Mesothelial cell of epicardium (in vitro differentiated cells): ENCODE results near the gene KRTAP10-4. TPM values are rescaled to one million over a fixed set of nuclear protein-coding genes. Genes with fewer than 3 reads are reported as not detected.

Experiments
- DNase-seq, 2 experiments: peaks; one replicate each; pipeline ENCODE4 v3.0.0; 2021; ENCODE audit warnings: low spot score in 2 of 2; ENCODE audit not compliant: unreplicated experiment in 2 of 2
- H3K27ac Mint-ChIP-seq: 2 replicates; pipeline ENCODE4 v1.8.0; 2021; ENCODE audit warnings: mixed read lengths
- H3K27me3 Mint-ChIP-seq: 2 replicates; pipeline ENCODE4 v1.8.0; 2021; ENCODE audit warnings: low read depth, mixed read lengths
- H3K36me3 Mint-ChIP-seq: 2 replicates; pipeline ENCODE4 v1.8.0; 2021; ENCODE audit warnings: mixed read lengths
- H3K4me1 Mint-ChIP-seq: 2 replicates; pipeline ENCODE4 v1.8.0; 2021; ENCODE audit warnings: mixed read lengths
- H3K4me3 Mint-ChIP-seq: 2 replicates; pipeline ENCODE4 v1.8.0; 2021; ENCODE audit warnings: mild to moderate bottlenecking, moderate library complexity, mixed read lengths
- H3K9me3 Mint-ChIP-seq: 2 replicates; pipeline ENCODE4 v1.8.0; 2021; ENCODE audit warnings: mixed read lengths
- total RNA-seq: library from RNA; stranded (reverse); gene quantifications from 3 replicates; pipeline ENCODE4 v1.2.1, GENCODE V29; 2021
- TF ChIP-seq, protein P1 (sequence below): fragments of 200-600 bp; sonication (generic); IDR thresholded peaks from one replicate; pipeline ENCODE4 v1.5.0; 2021; ENCODE audit warnings: antibody characterized with exemption; ENCODE audit not compliant: unreplicated experiment

Gene KRTAP10-4
- total RNA-seq, 1 donor from 2014 or later = not detected

DNA sequence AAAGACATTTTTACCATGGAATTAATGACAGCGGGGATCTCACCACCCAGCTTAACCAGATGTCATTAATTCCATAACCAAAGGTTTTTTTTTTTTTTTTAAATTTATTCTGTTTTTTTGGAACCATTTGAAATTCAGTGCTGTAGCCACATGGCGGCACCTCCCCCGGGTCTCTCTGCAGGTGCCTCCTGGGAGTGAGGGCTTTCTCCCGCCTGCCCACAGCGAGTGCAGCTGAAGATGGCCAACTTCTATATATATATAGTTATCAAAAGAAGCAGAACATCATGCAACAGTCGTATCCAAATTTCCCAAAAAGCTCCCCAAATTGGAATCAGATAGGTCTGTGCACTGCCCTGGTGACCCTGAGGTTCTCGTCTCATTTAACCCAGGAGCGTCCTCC, 41.9 kb downstream of the KRTAP10-4 start:
- H3K4me3 Mint-ChIP-seq = no peak overlapping the region
- H3K36me3 Mint-ChIP-seq = no peaks in the 10 kb centered on the region
- peaks cover 26% of the 10 kb centered on the region for H3K9me3 Mint-ChIP-seq
- DNase-seq = no peak
- H3K4me1 Mint-ChIP-seq = no peaks in the 10 kb centered on the region
- no peak overlapping the region for H3K27ac Mint-ChIP-seq
- TF ChIP-seq, protein P1, sequence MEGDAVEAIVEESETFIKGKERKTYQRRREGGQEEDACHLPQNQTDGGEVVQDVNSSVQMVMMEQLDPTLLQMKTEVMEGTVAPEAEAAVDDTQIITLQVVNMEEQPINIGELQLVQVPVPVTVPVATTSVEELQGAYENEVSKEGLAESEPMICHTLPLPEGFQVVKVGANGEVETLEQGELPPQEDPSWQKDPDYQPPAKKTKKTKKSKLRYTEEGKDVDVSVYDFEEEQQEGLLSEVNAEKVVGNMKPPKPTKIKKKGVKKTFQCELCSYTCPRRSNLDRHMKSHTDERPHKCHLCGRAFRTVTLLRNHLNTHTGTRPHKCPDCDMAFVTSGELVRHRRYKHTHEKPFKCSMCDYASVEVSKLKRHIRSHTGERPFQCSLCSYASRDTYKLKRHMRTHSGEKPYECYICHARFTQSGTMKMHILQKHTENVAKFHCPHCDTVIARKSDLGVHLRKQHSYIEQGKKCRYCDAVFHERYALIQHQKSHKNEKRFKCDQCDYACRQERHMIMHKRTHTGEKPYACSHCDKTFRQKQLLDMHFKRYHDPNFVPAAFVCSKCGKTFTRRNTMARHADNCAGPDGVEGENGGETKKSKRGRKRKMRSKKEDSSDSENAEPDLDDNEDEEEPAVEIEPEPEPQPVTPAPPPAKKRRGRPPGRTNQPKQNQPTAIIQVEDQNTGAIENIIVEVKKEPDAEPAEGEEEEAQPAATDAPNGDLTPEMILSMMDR = no peak
- H3K27me3 Mint-ChIP-seq = no peaks in the 10 kb centered on the region

DNA sequence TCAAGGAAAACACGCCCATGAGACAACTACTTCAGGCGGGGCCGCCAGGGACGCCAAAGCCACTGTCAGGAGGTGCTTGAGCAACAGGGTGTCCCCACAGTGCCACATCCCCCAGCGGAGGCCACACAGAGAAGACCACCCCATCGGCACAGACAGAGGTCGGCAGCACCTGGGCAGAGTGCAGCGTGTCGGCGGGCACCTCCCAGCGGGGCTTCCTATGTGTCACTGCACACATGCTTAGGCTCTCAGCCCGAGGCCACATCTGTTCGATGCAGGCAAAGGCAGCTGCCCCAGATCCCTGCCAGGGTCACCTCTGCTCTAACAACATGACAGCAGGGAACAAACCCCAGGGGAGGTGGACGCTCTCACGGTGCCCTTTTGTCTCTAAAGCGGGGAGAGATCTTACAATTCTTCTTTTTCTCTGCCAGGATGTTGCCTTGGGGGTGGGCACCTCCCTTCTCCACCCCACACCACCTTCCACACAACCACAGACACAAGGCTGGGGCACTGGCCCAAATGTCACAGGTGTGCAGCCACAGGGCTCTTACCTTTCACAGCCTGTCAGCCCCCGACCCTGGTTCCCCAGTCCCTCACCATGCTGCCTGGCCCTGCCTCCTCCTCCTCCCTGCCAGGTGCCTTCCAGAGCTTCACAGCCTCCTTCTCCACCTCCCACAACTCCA, 42.5 kb downstream of the KRTAP10-4 start:
- no peaks in the 10 kb centered on the region for H3K4me1 Mint-ChIP-seq
- no peak overlapping the region for H3K27ac Mint-ChIP-seq
- H3K27me3 Mint-ChIP-seq = no peaks in the 10 kb centered on the region
- no peak overlapping the region for H3K4me3 Mint-ChIP-seq
- TF ChIP-seq, protein P1 = no peak
- DNase-seq = no peak
- H3K36me3 Mint-ChIP-seq = no peaks in the 10 kb centered on the region
- H3K9me3 Mint-ChIP-seq = peaks cover 28% of the 10 kb centered on the region

DNA sequence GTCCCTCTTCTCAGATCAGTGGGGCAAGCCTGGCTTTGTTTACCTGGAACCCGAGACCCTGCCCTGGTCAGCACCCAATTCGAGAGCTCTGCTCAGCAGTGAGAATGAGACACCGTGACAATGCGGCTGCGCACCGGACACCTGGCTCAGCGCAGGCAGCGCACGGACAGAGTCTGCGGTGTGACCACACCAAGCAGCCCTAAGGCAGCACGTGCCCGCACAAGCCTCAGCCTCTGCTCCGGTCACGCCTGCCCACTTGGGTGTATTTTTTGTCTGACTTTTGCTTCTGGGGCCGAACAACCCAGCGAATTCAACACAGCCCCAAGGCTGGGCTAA, 43.0 kb downstream of the KRTAP10-4 start:
- Mint-ChIP-seq H3K27me3 (no peaks in the 10 kb centered on the region), H3K27ac (no peak overlapping the region), H3K9me3 (peaks cover 23% of the 10 kb centered on the region), H3K4me1 (no peaks in the 10 kb centered on the region), H3K36me3 (no peaks in the 10 kb centered on the region), H3K4me3 (no peak overlapping the region)
- TF ChIP-seq, protein P1 = no peak
- DNase-seq = no peak

DNA sequence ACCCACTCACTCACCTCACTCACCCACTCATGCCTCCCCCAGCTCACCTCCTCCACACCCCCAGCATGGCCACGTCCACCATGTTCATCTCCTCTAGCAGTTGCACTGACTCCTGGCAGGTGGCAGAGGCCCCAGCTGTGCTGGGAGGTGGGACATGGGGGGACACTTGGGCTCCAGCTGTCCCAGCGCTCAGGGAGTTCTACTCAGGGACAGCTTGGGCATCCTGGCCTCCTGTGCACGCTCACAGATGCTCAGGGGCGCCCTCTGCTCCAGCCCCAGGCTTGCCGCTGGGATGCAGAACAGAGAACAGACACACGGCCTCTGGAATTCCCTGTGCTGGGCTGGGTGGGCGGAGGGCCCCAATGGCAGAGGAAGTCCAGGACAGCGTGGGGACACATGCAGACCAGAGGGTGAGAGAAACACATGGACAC, 43.6 kb downstream of the KRTAP10-4 start:
- H3K4me1 Mint-ChIP-seq = no peaks in the 10 kb centered on the region
- H3K27me3 Mint-ChIP-seq = no peaks in the 10 kb centered on the region
- H3K4me3 Mint-ChIP-seq = no peak overlapping the region
- DNase-seq = no peak
- peaks cover 23% of the 10 kb centered on the region for H3K9me3 Mint-ChIP-seq
- TF ChIP-seq, protein P1 = no peak
- no peaks in the 10 kb centered on the region for H3K36me3 Mint-ChIP-seq
- no peak overlapping the region for H3K27ac Mint-ChIP-seq

DNA sequence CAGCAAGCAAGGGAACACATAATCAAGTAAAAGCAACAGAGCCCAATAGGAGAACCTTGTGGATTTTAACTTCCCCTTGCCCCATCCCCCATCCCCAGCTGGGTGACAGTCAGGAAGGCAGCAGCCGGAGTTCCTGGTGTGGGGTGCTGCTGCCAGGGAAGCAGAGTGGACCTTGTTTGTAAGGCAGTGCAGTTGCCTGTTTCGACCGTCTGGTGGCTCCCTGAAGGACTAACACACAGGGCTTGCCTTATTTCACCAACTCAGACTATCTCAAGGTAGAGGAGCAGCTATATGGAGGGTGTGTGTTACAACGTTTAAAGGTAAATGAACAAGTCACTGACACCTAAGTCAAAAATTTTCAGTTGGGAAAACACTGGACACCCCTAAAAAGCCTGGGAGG, 45.0 kb downstream of the KRTAP10-4 start:
- TF ChIP-seq, protein P1 = no peak
- no peaks in the 10 kb centered on the region for H3K36me3 Mint-ChIP-seq
- peaks cover 36% of the 10 kb centered on the region for H3K9me3 Mint-ChIP-seq
- H3K4me1 Mint-ChIP-seq = no peaks in the 10 kb centered on the region
- H3K4me3 Mint-ChIP-seq = no peak overlapping the region
- H3K27me3 Mint-ChIP-seq = no peaks in the 10 kb centered on the region
- DNase-seq = no peak
- H3K27ac Mint-ChIP-seq = no peak overlapping the region

DNA sequence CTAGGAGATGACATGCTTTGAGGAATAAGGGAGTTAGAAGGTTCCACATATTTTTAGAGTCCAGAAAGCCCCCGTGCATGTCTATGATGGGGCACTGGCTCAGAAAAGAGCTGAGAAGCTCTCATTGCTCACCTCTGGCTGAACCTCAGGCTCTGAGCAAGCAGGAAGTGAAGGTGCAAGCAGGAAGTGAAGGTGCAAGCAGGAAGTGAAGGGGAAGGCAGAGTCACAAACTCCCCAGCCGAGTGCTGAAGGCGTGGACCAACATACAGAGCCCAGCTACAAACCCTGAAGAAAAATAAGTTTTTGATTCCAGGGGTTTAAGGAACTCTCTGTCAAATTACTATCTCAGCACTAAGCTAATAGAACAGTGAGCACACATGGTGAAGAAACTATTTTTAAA, 45.4 kb downstream of the KRTAP10-4 start:
- DNase-seq = no peak
- H3K27ac Mint-ChIP-seq = no peak overlapping the region
- H3K4me3 Mint-ChIP-seq = no peak overlapping the region
- no peaks in the 10 kb centered on the region for H3K36me3 Mint-ChIP-seq
- H3K27me3 Mint-ChIP-seq = no peaks in the 10 kb centered on the region
- TF ChIP-seq, protein P1 = no peak
- no peaks in the 10 kb centered on the region for H3K4me1 Mint-ChIP-seq
- H3K9me3 Mint-ChIP-seq = peaks cover 40% of the 10 kb centered on the region
